Measurements from ENCODE around the gene TMEM205. TPM values are rescaled to one million over a fixed set of nuclear protein-coding genes. Genes with fewer than 3 reads are reported as not detected.
A peak's percentile ranks its signal among the peaks of the same experiment; 100 is the strongest.

The TMEM205 gene
- total and polyA plus RNA-seq, 2 of the 13 experiments (the other 11 are each of a cell fraction or from before 2014, with no cell fraction given), result 45.5 to 98.7 TPM

DNA sequence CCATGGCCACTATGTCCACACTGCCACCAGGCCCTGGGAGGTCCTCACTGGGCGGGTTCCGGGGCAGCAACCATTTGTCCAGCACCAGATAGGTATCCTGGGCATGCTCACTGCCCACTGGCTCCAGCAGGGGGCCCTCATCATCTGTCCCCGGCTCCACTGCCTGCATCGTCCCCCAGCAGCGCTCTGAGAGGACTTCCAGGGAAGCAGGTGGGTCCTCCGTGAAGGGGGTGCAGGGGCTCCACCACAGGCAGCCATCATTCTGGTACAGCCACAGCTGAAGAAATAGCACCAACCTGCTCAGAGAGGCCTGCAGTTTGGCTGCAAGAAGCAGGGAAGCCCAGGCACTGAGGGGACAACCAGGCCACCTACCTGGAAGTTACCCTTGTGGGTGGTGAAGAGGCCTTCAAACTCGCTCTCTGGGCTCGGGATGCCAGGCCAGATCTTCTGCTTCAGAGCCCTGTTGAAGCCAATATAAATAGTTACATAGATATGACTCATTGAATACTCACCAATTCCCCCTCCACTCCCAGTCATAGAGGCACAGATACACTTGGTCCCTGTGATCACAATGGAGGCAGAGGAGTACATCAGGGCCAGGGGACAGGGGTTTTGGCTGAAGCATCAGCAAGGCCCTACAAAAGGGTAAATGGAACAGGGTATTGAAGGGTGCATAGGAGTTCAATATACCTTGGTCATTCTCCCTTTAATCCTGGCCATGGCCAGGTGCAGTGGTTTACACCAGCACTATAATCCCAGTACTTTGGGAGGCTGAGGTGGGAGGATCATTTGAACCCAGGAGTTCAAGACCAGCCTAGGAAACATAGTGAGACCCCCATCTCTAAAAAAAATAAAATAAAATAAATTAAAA, 32.5 kb upstream of the TMEM205 start (continued):
- TF ChIP-seq, protein P1, sequence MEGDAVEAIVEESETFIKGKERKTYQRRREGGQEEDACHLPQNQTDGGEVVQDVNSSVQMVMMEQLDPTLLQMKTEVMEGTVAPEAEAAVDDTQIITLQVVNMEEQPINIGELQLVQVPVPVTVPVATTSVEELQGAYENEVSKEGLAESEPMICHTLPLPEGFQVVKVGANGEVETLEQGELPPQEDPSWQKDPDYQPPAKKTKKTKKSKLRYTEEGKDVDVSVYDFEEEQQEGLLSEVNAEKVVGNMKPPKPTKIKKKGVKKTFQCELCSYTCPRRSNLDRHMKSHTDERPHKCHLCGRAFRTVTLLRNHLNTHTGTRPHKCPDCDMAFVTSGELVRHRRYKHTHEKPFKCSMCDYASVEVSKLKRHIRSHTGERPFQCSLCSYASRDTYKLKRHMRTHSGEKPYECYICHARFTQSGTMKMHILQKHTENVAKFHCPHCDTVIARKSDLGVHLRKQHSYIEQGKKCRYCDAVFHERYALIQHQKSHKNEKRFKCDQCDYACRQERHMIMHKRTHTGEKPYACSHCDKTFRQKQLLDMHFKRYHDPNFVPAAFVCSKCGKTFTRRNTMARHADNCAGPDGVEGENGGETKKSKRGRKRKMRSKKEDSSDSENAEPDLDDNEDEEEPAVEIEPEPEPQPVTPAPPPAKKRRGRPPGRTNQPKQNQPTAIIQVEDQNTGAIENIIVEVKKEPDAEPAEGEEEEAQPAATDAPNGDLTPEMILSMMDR (CRISPR knock-in tag; IDR thresholded peaks at IDR 0.05), result peak; percentile 88
- TF ChIP-seq HDAC6 (IDR thresholded peaks at IDR 0.05; ENCODE audit: low read depth, low read length) (no peak), RXRB (CRISPR knock-in tag; IDR thresholded peaks at IDR 0.05; ENCODE audit: borderline replicate concordance) (no peak), ZNF746 (CRISPR knock-in tag; IDR thresholded peaks at IDR 0.05) (no peak), GABPA (IDR thresholded peaks at IDR 0.05; ENCODE audit: low read depth, low read length) (no peak), GABPA (CRISPR knock-in tag; IDR thresholded peaks at IDR 0.05; ENCODE audit: low read depth) (no peak), HDAC2 (CRISPR knock-in tag; IDR thresholded peaks at IDR 0.05) (peak; percentile 37; the same call in 1 of the 2 replicates), FOXM1 (CRISPR knock-in tag; IDR thresholded peaks at IDR 0.05) (no peak), ZFX (CRISPR knock-in tag; IDR thresholded peaks at IDR 0.05; ENCODE audit: low read depth) (peak; percentile 37; the same call in 1 of the 2 replicates), STAG1 (CRISPR knock-in tag; IDR thresholded peaks at IDR 0.05) (peak; percentile 81), CHCHD3 (CRISPR knock-in tag; IDR thresholded peaks at IDR 0.05) (no peak), PTBP1 (IDR thresholded peaks at IDR 0.05; ENCODE audit: low read depth, low read length, poor library complexity, severe bottlenecking) (no peak)
- TF ChIP-seq, protein P2, sequence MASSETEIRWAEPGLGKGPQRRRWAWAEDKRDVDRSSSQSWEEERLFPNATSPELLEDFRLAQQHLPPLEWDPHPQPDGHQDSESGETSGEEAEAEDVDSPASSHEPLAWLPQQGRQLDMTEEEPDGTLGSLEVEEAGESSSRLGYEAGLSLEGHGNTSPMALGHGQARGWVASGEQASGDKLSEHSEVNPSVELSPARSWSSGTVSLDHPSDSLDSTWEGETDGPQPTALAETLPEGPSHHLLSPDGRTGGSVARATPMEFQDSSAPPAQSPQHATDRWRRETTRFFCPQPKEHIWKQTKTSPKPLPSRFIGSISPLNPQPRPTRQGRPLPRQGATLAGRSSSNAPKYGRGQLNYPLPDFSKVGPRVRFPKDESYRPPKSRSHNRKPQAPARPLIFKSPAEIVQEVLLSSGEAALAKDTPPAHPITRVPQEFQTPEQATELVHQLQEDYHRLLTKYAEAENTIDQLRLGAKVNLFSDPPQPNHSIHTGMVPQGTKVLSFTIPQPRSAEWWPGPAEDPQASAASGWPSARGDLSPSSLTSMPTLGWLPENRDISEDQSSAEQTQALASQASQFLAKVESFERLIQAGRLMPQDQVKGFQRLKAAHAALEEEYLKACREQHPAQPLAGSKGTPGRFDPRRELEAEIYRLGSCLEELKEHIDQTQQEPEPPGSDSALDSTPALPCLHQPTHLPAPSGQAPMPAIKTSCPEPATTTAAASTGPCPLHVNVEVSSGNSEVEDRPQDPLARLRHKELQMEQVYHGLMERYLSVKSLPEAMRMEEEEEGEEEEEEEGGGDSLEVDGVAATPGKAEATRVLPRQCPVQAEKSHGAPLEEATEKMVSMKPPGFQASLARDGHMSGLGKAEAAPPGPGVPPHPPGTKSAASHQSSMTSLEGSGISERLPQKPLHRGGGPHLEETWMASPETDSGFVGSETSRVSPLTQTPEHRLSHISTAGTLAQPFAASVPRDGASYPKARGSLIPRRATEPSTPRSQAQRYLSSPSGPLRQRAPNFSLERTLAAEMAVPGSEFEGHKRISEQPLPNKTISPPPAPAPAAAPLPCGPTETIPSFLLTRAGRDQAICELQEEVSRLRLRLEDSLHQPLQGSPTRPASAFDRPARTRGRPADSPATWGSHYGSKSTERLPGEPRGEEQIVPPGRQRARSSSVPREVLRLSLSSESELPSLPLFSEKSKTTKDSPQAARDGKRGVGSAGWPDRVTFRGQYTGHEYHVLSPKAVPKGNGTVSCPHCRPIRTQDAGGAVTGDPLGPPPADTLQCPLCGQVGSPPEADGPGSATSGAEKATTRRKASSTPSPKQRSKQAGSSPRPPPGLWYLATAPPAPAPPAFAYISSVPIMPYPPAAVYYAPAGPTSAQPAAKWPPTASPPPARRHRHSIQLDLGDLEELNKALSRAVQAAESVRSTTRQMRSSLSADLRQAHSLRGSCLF (CRISPR knock-in tag; IDR thresholded peaks at IDR 0.05; ENCODE audit: borderline replicate concordance), result no peak
- TF ChIP-seq, protein P3, sequence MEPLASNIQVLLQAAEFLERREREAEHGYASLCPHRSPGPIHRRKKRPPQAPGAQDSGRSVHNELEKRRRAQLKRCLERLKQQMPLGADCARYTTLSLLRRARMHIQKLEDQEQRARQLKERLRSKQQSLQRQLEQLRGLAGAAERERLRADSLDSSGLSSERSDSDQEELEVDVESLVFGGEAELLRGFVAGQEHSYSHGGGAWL (CRISPR knock-in tag; IDR thresholded peaks at IDR 0.05), result no peak
- TF ChIP-seq, protein P4, sequence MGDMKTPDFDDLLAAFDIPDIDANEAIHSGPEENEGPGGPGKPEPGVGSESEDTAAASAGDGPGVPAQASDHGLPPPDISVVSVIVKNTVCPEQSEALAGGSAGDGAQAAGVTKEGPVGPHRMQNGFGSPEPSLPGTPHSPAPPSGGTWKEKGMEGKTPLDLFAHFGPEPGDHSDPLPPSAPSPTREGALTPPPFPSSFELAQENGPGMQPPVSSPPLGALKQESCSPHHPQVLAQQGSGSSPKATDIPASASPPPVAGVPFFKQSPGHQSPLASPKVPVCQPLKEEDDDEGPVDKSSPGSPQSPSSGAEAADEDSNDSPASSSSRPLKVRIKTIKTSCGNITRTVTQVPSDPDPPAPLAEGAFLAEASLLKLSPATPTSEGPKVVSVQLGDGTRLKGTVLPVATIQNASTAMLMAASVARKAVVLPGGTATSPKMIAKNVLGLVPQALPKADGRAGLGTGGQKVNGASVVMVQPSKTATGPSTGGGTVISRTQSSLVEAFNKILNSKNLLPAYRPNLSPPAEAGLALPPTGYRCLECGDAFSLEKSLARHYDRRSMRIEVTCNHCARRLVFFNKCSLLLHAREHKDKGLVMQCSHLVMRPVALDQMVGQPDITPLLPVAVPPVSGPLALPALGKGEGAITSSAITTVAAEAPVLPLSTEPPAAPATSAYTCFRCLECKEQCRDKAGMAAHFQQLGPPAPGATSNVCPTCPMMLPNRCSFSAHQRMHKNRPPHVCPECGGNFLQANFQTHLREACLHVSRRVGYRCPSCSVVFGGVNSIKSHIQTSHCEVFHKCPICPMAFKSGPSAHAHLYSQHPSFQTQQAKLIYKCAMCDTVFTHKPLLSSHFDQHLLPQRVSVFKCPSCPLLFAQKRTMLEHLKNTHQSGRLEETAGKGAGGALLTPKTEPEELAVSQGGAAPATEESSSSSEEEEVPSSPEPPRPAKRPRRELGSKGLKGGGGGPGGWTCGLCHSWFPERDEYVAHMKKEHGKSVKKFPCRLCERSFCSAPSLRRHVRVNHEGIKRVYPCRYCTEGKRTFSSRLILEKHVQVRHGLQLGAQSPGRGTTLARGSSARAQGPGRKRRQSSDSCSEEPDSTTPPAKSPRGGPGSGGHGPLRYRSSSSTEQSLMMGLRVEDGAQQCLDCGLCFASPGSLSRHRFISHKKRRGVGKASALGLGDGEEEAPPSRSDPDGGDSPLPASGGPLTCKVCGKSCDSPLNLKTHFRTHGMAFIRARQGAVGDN (CRISPR knock-in tag; IDR thresholded peaks at IDR 0.05), result peak; percentile 66
- TF ChIP-seq, protein P5, sequence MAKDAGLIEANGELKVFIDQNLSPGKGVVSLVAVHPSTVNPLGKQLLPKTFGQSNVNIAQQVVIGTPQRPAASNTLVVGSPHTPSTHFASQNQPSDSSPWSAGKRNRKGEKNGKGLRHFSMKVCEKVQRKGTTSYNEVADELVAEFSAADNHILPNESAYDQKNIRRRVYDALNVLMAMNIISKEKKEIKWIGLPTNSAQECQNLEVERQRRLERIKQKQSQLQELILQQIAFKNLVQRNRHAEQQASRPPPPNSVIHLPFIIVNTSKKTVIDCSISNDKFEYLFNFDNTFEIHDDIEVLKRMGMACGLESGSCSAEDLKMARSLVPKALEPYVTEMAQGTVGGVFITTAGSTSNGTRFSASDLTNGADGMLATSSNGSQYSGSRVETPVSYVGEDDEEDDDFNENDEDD (CRISPR knock-in tag; IDR thresholded peaks at IDR 0.05; ENCODE audit: borderline replicate concordance), result no peak
